ENCODE data around the gene CATSPER1.
"Not testable (repeated sequence)": the region's sequence is repeated elsewhere in the genome, so short reads cannot be mapped to it uniquely, and the experiment has no call there.

CATSPER1 gene

GRCh38 chr11:66051766-66052663, 25.7 kb upstream of the CATSPER1 start, which contains the start of gene SF3B2:
SF3B2 (plus strand) TSS chr11:66052364; CDS start chr11:66052385, 21 bp downstream.
- DNase-seq = peak; percentile 92 to 97

- no peak for DNase-seq
These were observed 25.1 kb upstream of the CATSPER1 start for GRCh38 chr11:66051371-66051765.

DNA sequence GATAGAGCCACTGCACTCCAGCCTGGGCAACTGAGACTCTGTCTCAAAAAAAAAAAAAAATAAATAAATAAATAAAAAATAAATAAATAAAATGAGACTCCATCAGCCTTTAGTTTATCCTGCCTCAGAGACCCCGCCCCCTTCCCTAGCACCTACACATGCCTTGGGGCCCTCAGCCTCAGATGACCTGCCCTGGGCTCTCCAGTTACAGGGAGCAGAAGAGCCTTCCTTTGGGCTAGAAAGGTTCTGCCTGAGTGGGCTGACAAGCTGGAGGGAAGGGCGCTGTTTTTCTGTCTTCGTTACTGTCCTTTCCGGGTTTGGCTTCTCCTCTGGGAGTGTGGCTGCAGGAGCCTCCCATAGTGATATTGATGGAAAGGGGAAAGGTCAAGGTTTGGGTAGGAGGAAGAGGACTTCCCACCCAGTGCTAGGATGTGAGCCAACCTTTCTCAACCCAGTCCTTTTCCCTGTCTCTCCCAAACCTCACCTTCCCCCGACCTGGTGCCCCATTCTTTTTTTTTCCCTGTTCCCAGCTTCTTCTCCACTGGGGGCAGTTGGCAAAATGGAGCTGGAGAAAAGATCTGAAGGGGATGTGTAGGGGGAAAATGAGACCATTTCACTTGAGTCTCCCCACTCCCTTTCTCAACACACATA, 24.4 kb upstream of the CATSPER1 start:
- no peak for DNase-seq

GRCh38 chr11:66048547-66049323, 22.5 kb upstream of the CATSPER1 start, which contains the start of gene GAL3ST3:
GAL3ST3 (minus strand) TSS chr11:66049161; CDS start chr11:66045415, 3,746 bp downstream.
- no peak for DNase-seq

- no peak for DNase-seq
These were observed 21.5 kb upstream of the CATSPER1 start for GRCh38 chr11:66047541-66048365.

DNA sequence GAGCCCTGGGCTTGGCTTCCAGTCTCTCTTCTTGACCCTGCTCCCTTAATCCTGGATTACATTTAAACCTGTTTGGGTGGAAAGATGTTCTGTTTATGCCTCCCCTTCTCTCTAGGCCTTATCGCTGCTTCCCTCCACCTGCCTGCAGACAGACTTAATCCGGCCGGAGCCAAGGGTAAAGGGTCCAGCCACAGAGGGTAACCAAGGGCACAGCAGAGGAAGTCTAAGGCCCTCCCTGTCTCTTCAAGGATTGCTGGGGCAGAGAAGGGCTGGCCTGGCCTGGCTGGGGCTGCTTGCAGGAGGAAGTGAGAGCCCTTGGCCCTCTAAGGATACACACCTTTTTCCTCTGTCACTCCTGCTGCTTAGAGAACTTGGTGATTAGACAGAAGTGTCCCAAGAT, 20.6 kb upstream of the CATSPER1 start:
- DNase-seq = no peak

GRCh38 chr11:66045177-66045639, 18.9 kb upstream of the CATSPER1 start:
- peak; percentile 54 to 84 for DNase-seq

- DNase-seq = peak in 1 of 2 donors; percentile 17
These were observed 18.5 kb upstream of the CATSPER1 start for GRCh38 chr11:66044757-66045156.

DNA sequence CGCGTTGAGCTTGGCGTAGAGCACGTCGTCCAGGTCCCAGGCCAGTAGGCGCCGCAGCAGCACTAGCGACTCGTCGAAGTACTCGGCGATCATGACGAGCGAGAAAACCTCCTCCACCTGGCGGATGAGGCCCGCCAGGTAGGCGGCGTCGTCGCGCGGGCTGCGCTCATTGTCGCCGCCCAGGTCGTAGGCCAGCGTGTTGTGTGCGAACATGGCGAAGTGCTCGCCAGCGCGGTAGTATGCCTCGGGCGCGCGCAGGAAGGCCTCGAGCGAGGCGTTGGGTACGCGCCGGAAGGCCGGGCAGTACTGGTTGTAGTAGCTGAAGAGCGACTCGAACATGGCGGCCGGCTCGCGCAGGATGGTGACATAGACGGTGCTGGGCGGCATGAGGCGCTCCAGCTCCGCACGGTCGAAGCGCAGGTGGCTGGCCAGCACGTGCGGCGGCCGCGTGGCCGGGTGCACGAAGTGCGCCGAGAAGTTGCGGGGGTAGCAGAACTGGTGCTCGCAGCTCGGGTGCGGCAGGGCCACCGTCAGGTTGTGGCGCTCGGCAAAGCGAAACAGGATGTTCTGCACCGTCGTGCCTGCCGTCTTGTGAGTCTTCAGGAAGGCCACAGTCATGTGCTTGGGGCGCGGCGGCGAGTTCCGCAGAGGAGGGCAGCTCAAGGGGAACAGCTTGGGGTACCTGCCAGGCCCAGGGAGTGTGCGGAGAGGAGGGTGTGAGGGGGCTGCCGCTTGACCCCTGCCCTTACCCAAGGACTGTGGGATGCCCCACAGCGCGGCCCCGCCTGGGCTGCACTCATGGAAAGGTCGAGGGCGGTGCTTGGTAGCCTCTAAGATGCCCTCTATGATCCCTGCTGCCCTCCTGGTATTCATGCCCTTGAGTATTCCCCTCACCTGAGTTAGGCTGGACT, 17.0 kb upstream of the CATSPER1 start:
- no peak for DNase-seq

GRCh38 chr11:66042227-66042995, 16.1 kb upstream of the CATSPER1 start:
- DNase-seq = no peak

GRCh38 chr11:66039765-66040164, 13.5 kb upstream of the CATSPER1 start:
- DNase-seq = no peak

GRCh38 chr11:66037327-66037726, 11.0 kb upstream of the CATSPER1 start:
- DNase-seq = no peak

DNA sequence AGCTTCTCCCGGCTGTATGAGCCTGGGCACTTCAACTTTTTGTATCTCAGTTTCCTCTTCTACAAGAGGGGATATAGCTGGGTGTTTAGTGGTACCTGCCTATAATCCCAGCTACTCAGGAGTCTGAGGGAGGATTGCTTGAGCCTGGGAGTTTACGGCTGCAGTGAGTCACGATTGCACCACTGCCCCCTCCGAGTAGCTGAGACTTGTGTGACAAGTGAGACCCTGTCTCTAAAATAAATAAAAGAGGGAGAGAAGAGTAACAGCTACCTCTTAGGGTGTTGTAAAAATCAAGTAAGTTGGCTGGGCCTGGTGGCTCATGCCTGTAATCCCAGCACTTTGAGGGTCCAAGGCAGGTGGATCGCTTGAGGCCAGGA, 10.0 kb upstream of the CATSPER1 start:
- DNase-seq = no peak

- DNase-seq = no peak
These were observed 9.5 kb upstream of the CATSPER1 start for GRCh38 chr11:66035653-66036333.

DNA sequence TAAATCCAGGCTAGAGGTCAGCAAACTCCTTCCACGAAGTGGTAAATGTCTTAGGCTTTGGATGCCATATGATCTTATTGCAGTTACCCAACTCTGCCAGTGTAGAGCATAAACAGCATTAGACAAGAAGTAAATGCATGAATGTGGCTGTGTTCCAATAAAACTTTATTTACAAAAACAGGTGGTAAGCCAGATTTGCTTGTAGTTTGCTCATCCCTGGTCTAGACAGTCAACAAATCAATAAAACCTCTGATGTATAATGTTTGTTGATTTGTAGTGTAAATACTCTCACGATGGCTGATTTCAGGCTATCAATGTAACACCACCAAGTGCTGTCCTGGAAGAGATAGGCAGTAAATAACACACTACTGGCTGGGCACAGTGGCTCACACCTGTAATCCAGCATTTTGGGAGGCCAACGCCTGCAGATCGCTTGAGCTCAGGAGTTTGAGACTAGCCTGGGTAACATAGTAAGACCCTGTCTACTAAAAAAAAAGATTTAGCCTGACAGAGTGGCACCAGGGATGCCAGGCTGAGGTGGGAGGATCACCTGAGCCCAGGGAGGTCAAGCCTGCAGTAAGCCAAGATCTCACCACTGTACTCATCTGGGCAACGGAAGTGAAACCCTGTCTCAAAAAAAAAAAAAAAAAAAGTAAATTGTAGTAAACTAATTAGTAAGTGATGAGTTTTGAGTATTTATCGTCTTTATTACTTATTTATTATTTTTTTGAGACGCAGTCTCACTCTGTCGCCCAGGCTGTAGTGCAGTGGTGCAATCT, 6.9 kb upstream of the CATSPER1 start:
- no peak for DNase-seq

- DNase-seq = not testable (repeated sequence)
These were observed 3.2 kb downstream of the CATSPER1 start for GRCh38 chr11:66023186-66023440.

DNA sequence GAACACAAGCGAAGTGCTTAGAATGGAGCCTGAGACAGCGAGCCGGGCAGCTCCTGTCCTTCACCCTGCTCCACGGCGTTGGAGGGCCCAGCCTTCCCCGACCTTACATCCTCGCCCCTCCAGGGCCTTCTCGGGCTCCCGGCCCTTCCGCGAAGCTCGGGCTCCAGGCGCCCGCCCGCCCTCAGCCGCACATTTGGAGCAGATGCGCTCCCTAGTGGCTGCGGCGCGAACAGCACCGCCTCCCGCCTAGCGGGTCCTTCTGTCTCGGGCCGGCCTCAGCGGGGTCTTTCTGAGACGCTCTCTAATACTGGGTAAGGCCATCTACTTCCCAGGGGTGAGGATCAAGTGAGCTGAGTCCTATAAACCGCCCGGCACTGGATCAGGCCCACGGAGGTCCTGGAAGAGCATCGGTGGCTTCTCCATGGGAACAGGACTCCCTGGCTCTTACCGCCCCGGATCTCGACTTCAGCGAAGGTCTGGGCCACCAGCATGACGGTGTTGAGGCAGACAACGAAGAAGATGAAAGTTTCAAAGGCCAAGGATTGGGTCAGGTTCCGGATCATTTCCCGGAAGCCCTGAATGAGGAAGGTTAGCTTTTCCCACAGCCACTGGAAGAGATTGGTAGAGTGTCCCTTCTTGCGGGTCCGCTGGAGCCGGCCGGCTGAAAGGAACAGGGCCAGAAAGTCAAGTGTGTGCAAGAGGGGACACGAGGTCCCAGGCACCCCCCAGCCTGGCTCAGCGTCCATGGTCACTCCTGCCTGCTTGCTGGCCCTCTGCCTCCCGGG, 3.7 kb downstream of the CATSPER1 start:
- peak; percentile 35 to 92 for DNase-seq

All from inflammatory macrophage treated with lipopolysaccharide for 1 hour (primary cell).